IMR-90 (cell line): ENCODE measurements around the gene PTBP2.

Source experiments
- BHLHE40 ChIP-seq: fragments of 150-350 bp; IDR thresholded peaks from 2 replicates; pipeline ENCODE4 v1.6.1; 2016; ENCODE audit warnings: mild to moderate bottlenecking, low read depth, low read length
- CTCF ChIP-seq: conservative IDR thresholded peaks from 2 replicates; pipeline ENCODE4 v1.5.1; 2012; ENCODE audit warnings: mild to moderate bottlenecking, low read depth, low read length, improper control_type of control experiment
- ELK1 ChIP-seq: fragments of 150-350 bp; IDR thresholded peaks from 2 replicates; pipeline ENCODE4 v1.6.1; 2016; ENCODE audit warnings: low read depth, mild to moderate bottlenecking, low read length, moderate library complexity, borderline replicate concordance
- MAZ ChIP-seq: IDR thresholded peaks from 2 replicates; pipeline ENCODE4 v1.6.1; 2012; ENCODE audit warnings: low read depth, mild to moderate bottlenecking, low read length, improper control_type of control experiment, moderate library complexity, borderline replicate concordance
- MXI1 ChIP-seq: IDR thresholded peaks from 2 replicates; pipeline ENCODE4 v1.6.1; 2012; ENCODE audit warnings: low read depth, mild to moderate bottlenecking, low read length, moderate library complexity, borderline replicate concordance
- POLR2A ChIP-seq: IDR thresholded peaks from 2 replicates; pipeline ENCODE4 v1.6.1; 2012; ENCODE audit warnings: mild to moderate bottlenecking, low read depth, low read length
- SMC3 ChIP-seq: fragments of 150-350 bp; IDR thresholded peaks from 2 replicates; pipeline ENCODE4 v1.6.1; 2016; ENCODE audit warnings: low read depth, mild to moderate bottlenecking, antibody characterized with exemption, low read length, moderate library complexity

GRCh38 chr1:96752394-96752793, 30.8 kb downstream of the PTBP2 start:
- TF ChIP-seq CTCF (no peak), MXI1 (no peak), POLR2A (no peak), SMC3 (no peak), ELK1 (no peak), MAZ (no peak), BHLHE40 (no peak)
